EH (cell line): ENCODE data around the gene KCNH1.
A peak's percentile ranks its signal among the peaks of the same experiment; 100 is the strongest.
"Not testable (repeated sequence)": the region's sequence is repeated elsewhere in the genome, so short reads cannot be mapped to it uniquely, and the experiment has no call there.

Source experiments
- DNase-seq: peaks from one replicate; pipeline ENCODE4 v3.0.0-alpha.2; 2015; ENCODE audit warnings: low read depth

KCNH1 gene

DNA sequence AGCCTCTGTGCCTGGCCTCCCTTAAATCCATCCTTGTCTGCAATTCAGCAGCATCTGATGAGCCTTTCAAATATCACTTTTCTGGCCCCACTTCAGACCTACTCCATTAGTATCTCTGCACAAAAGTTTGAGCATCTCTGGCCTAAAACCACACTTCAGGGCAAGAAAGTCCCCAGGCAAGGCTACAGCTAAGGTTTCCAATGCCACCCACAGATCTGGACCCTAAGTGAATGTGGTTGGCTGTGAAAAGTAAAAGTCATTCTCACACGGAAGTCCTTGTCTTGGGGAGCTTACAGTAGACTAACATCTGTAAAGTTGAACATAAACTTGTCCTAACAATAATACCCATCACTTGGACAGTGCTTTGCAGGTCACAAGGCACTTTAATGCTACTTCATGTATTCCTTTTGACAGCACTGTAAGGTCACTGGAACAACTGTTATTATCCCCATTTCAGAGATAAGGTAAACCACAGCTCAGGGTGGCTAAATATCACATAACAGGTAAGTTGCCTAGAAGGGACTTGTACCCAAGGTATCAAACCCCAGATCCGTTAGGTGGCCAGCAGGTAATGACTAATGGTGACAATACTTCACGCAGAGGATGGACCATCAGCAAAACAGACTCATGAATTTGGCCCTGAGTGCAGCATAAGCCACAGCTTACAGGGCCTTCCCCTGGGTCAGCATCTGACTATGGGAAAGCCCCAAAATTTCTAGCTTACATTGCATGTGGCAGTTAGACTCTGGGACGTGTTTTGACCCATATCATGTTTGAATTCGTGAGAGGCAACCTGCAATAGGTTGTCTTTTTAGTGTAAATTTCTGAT is 449.3 kb downstream of the KCNH1 start:
- DNase-seq = no peak

DNA sequence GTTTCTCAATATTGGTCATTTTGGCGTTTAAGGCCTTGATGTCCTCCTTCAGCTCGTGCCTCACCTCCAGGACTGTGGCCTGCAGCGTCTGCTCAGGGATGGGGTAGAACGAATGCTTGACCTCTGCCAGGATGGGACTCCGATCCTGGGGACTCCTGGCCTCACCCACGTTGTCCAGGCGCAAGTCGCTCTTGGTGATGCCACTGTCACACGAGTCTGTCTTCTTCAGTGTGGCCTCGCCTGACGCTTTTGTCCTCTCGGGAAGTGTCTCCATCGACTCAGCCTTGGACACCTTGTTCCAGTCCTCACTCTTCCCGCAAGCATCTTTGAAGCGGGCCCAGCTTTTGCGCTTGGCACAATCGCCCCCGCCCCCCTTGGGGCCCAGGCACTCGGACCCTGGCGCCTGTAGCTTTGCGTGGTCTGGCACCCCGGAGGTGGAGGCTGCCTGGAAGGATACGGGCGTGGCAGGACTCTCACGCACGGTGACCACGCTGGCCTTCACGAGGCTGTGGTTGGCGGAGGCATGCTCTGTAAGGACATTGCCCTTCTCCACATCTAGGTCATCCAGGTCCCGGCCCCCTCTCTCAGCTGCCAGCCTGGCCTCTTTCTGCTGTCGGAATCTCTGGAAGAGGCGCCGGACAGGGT is 450.4 kb downstream of the KCNH1 start:
- no peak for DNase-seq

DNA sequence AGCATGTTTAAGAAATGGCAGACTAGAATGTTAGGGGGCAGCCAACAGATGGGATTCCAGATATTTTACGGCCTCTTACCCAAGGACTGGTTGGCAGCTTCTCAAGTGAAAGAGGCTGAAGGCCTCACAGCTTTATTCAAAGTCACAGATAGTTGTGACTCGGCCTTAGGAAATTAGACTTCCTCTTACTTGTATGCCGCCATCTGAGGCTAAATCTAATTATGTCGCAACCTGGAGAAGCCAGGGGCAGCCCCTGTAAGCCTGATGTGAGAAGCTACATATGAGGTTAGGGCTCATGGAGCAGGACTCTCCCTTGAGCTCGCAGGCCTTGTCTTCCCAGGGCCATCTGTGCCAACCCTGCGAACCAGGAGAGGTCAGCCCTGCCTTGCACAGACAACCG is 452.8 kb downstream of the KCNH1 start:
- peak; percentile 63 for DNase-seq

DNA sequence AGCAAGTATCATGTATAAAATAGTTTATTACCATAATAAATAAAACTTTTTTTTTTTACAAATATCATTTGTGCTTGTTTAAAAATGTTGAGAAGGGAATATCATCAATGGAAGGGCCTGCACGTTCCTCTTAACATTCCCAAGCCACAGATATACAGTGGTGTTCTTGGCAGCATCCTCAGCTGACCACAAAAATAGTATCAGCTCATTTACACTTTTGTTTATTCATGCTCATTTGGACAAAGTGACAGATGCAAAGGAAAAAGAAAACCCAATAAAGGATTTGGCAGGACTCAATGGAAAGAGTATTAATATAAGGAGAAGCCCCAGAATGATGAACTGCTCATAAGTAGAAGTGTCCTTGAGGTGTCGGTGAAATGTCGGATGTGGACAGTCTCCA is 455.6 kb downstream of the KCNH1 start:
- DNase-seq = no peak

DNA sequence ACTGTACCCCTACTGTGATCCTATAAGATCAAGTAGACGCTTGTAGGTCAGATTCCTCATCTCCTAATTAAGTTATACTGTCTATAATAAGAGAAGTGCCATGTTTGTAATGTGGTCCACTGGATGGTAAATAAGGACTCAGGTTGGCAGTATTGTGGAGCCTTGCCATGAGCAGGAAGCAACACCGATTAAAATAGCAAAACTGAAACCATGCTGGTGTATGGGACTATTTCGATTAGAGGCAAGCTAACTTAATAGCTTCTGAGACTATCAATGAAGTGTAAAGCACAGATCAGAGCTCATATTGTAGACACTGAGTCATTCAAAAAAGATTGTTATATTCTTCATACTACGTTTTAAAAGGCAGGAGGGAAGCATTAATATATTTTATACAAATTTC is 456.4 kb downstream of the KCNH1 start:
- no peak for DNase-seq

DNA sequence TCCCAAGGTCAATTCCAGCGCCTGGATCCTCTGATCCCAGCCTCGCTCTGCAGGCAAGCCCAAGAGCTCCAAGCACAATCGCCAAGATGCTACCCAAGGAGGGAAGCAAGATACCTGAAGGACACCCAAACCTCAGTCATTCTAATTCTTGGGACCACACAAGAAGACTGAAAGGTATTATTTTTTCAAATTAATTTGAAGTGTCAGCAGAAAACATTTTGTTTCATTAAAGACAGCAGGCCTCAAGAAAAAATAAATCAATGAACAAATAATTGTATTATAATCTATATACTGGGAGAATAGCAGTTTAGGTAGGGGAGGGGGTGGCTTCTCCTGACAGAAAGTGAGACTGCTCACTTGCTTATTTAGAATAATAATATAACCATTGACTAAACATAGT is 457.4 kb downstream of the KCNH1 start:
- DNase-seq = no peak

DNA sequence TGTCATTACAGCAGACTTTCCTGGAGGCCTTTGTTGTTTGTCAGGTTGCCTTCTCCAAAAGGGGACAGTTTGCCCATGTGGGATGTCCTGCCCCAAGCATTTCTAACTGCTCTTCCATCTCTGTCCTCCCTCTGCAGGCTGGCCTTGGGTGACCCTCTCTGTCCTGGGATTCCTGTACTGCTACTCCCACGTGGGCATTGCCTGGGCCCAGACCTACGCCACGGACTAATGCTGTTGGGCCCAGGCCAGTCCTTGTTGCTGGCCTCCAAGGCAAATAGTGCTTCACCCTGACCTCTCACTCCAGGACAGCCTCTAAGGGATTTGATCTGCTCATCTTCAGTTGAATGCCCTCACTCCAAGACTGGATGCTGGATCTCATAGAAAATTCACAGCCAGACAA is 459.8 kb downstream of the KCNH1 start:
- no peak for DNase-seq

DNA sequence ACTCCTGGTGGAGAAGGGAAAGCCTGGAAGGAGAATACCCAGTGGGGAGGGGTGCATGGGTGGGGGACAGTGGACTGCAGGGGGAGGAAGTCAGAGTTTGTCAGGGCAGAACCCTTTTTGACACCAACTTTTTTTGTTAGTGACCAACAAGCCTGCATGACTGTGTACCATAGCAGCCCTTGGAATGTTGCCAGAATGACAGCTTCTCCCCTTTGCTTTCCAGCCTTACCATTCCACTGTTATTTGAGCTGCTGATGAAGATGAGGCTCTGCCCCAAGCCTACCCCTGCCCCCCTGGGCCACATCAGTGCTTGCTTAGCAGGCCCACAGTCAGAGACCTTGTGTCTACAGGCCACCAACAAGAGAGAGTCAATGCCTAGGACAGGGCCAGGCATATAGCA is 464.0 kb downstream of the KCNH1 start:
- no peak for DNase-seq

DNA sequence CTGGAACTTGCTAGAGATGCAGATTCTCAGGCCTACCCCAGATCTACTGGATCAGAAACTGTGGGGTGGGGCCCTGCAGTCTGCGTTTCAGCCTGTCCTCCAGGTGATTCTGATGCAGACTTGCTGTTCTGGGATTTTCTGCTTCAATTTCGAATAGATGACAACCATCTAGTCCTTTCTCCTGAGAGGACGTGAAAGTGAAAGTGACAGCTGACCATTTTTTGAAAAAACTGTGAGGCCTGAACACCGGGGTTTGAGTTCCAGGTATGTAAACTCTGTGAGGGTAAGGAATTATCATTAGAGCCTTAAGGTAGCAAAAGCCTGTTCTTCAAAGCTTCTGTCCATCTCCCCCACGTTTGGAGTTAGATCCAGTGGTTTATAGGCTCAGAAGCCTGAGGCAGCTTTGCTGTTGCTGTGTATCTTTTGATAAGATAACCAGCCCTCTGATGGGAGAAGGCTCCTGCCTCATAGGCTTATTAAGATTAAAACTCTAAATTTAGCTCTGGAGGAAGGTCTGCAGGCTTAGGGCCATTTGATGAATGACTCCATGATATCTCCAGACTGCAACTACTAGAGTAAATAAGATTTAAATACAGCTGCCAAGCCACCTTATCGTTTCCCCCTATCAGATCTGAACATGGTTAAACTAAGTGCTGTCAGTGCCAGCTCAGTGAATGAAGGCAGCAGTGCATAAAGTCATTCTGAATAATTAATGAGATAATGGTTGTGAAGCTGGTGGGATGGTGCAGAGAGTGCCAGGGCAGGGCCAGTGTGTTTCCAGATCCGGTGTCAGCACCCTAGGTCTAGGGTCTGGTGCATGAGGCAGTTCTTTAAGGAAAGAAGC is 470.0 kb downstream of the KCNH1 start:
- DNase-seq = no peak

DNA sequence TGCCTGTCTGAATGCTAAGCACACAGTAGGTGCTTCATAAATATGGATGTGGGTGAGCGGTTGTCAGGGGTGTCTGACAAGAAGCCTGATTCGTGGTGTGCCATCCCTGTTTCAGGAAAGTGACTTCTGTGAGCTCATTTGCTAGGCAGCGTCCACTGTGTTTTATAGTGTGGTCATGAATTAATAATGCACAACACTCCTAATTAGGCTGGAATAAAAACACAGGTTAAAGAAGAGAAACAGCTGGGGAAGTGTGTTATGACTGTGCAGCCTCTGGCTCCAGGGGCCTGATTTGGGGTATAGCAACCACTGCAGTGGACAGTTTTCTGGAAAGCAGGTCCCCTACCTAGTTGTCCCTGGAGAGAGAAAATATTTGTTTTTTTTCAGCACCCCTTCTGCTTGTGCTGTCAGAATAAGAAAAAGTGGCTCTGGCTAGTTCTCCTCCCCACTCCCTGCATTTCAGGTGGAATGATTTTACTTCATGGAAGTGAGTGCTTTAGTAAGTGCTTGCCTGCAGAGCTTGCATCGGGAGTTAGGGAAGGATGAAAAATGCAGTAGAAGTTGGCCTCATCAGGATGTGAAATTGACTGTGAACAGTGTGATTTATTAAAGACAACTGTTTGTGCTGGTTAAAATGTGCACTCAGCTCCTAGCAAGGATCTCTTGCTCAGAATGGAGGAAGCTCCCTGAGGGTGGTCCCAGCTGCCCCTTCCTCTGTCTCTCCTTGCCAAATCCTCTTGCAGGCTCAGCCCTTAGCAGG is 471.5 kb downstream of the KCNH1 start:
- no peak for DNase-seq

DNA sequence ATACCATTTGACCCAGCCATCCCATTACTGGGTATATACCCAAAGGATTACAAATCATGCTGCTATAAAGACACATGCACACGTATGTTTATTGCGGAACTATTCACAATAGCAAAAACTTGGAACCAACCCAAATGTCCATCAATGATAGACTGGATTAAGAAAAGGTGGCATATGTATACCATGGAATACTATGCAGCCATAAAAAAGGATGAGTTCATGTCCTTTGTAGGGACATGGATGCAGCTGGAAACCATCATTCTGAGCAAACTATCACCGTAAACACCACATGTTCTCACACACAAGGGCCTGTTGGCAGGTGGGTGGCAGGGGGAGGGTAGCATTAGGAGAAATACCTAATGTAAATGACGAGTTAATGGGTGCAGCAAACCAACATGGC is 472.4 kb downstream of the KCNH1 start:
- DNase-seq = not testable (repeated sequence)

DNA sequence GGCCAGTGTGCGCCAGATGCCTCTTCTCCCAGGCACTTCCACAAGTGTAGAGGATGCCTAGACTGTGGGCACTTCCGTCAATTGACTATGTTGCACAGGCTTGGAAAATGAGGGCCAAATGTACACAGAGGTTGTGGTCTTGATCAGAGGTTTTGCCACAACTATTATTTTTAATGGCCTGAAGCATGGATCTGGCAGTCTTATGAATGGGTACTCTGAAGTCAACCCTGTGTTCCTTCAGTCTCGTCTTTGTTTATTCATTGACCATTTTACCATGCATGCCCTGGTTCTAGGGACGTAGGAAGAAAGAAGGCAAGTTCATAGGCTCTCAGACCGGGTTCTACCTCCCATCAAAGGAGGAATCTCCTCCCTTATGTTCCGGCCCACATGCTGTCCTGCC is 476.1 kb downstream of the KCNH1 start:
- DNase-seq = no peak

DNA sequence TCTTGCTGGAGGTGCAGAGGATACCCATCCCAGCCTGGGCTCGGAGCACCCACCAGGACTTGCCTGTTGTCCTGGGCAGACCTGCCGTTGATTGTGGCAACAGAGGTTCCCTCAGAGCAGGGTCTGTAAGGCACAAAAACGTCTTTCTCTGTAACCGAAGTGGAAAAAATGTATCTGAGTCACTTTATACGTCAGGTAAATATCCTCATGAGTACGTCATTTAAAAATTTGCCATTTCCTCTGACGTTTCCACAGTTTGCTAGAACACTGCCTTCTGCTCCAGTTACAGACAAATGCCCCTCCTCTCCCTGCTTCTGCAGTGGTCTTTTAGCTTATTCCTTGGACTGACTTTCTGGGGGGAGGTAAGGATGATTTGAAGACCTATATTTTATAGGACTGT is 478.4 kb downstream of the KCNH1 start:
- DNase-seq = peak; percentile 4

DNA sequence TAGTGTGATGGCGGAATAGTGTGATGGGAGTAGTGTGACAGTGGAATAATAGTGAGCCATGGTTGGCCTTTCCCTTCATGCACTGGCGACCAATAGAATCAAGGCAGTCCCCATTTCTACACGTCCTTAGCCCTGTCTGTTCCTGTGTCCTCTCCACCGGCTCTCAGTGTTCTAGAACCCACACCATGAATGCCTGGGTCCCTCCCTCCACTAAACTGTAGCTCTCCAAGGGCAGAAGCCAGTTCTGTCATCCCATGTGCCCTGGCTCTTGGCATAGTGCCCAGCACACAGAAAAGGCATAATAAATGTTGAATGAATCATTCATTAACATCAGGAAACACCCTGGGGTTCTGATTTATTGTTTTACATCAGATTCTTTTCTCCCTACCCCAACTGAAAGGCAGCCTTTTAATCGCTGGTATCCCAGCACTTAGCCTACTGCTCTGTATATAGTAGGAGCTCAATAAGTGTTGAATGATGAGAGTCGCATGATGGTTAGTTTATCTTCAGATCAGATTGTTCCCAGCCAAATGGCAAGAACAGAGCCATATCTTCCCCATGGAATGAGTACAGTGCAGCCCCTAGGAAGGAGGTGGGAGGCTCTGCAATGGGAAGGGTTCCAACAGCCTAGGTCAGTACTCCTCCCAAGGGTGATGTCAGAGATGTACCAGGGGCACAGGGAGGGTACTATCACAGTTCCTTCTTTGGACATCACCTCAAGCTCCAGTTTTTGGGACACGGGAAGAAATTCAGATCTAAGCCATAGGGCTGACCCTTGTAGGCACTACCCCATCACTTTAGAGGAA is 479.6 kb downstream of the KCNH1 start:
- DNase-seq = peak; percentile 21

DNA sequence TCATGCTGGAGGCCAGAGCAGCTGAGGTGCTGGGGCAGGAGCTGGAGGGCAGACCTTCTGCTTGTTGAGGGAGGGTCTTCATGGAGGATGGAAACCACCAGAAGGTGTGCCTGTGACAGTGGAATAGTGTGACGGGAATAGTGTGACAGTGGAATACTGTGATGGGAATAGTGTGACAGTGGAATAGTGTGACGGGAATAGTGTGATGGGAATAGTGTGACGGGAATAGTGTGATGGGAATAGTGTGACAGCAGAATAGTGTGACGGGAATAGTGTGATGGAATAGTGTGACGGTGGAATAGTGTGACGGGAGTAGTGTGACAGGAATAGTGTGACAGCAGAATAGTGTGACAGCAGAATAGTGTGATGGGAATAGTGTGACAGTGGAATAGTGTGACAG is 480.2 kb downstream of the KCNH1 start:
- DNase-seq = peak; percentile 3

DNA sequence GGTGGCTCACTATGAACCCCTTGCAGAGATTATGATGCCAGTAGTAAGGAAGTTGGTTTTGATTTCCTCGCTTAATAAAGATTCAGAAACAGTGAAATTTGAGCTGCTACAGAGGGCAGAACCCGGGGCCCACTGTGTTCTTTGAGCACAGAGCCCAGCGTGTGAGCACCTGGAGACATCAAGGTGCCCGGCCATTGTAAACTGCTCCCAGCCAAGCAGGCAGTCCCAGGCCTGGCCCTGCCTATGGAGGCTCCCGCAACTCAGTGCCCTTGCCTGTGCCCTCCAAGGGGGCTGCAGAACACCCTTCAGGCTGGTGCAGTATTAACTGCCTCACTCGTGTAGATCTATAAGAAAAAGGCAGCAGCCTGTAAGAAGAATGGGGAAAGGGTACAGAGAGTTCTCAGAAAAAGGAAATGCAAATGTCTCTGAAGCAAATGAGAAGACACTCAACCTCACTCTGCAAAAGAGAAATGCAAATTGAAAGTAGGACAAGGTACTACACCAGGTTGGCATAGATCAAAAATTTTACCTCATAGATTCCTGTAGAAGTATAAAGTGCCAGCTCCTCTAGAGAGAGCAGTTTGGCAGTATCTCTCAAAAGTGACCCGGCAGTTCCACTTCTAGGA is 481.5 kb downstream of the KCNH1 start:
- DNase-seq = no peak

DNA sequence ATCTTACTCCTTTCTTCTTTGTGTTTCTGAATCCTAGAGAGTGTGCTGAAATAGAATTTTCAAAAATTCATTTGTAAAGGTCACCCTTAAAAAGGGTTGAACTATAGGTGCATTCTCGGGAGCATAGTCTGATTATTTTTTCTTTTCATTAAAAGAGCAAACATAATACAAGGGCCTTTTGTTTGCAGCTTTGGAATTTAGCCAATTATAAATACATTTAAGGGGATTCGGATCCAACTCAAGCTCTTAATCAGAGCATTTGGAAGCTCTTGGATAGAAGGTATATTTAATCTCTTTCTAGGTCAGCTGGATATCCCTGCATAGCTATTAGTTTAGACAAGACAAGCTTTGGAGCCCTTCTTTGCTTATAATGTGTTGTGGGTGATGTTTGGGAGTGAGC is 483.5 kb downstream of the KCNH1 start:
- DNase-seq = no peak

DNA sequence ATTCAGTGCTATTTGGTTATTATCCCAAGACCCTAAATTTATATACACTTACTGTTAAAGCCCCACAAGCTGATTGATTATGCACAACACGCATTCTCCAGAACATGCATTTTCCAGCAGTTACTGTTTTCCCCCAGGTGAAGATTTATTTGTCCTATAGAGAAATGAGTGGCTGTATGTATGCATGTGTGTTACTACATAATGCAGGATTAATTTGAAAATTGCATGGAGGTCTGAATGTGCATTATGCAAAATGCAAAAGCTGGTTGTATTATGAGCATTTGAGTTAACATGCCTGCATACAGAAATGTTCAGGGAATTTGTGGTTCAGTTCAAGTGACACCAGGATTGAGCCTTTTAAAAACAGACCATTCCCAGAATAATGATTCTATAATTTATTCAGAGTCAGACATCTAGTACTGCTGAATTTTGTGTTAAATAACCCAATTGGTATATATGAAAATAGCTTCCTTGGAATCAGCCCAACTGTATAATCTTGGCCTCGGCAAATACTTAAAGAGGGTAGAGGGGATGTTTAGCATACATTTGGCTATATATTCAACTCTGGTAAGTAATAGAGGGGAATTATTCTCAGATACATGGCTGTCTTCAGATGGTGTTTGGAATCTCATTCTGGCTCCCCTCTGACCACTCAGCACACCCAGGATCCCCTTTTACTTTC is 485.2 kb downstream of the KCNH1 start:
- DNase-seq = no peak

DNA sequence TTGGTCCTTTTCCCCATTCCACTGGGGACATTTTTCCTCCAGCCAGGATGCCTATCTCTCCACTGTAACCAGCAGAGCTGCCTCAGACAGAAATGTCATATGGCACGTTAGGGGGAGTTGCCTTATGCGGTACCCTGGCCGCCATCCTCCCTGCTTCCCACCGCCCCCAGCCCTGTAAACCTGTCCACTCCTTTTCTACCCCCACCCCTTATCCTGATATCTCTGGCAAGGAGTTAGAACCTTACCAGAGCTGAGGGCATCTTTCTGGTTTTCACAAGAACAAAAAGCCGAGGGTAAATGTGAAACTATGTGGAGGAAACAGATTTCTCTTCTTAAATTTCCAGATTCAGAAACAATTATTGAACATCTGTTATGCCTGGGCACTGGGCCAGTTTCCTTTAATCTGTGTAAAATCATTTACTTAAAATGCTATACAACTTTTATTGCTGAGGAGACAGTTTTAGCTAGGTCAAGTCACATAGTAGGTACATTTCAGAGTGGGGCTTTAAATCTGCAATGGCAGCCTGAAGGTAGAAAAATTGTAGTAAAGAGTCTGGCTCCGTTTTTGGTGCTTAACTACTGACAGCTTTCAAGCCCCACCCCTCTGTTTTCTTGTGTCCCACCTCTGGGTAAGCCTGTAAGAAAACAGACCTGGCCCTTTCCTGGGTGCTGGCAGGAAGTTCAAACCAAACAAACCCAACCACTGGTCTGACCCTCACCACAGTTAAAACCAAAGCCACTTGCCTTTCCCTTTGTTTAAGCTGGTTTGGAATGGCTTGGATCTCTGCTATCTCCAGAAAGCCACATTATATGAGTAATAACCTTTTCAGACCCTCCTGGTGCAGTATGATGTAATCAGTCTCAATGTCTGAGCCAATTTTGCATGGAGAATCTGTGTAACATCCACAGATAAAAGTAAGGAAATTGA is 486.3 kb downstream of the KCNH1 start:
- DNase-seq = peak; percentile 29
